ENCODE measurements around the gene DCUN1D2. TPM values are rescaled to one million over a fixed set of nuclear protein-coding genes. Genes with fewer than 3 reads are reported as not detected.
"Not testable (repeated sequence)": the region's sequence is repeated elsewhere in the genome, so short reads cannot be mapped to it uniquely, and the experiment has no call there.

DCUN1D2 gene
- total RNA-seq, 4 donors from 2014 or later: 12.3 to 20.2 (median 17.3) TPM

GRCh38 chr13:113528101-113528812, 37.7 kb upstream of the DCUN1D2 start:
- no peaks in the 10 kb centered on the region for H3K27me3 ChIP-seq
- H3K36me3 ChIP-seq: peaks cover 0 to 85% of the 10 kb centered on the region in 2 donors
- no peaks in the 10 kb centered on the region for H3K9me3 ChIP-seq
- H3K4me1 ChIP-seq: peaks cover 0 to 8% (median 0%) of the 10 kb centered on the region in 3 donors
- TF ChIP-seq POLR2AphosphoS5 (IDR thresholded peaks at IDR 0.05) (no peak), CTCF (IDR thresholded peaks at IDR 0.05) (no peak), POLR2A (IDR thresholded peaks at IDR 0.05) (no peak), EP300 (IDR thresholded peaks at IDR 0.05) (no peak)
- no peak overlapping the region for H3K27ac ChIP-seq
- WGBS, 2 donors (ENCODE audit: low coverage in 1 of 2): 81 to 93% methylated on average over 8 to 14 of the region's 18 CpGs
- no peak for ATAC-seq
- H3K4me3 ChIP-seq: no peak overlapping the region

- WGBS, 2 donors (ENCODE audit: low coverage in 1 of 2): 84 to 88% methylated on average over 9 to 19 of the region's 19 CpGs
- H3K27me3 ChIP-seq: no peaks in the 10 kb centered on the region
- H3K36me3 ChIP-seq: peaks cover 0 to 89% of the 10 kb centered on the region in 2 donors
- no peak overlapping the region for H3K4me3 ChIP-seq
- no peak for TF ChIP-seq EP300 (IDR thresholded peaks at IDR 0.05)
- no peak for TF ChIP-seq CTCF (IDR thresholded peaks at IDR 0.05)
- no peak for TF ChIP-seq POLR2AphosphoS5 (IDR thresholded peaks at IDR 0.05)
- TF ChIP-seq POLR2A (IDR thresholded peaks at IDR 0.05): no peak
- H3K9me3 ChIP-seq: no peaks in the 10 kb centered on the region
- no peak overlapping the region for H3K27ac ChIP-seq
- peaks cover 0 to 6% (median 0%) of the 10 kb centered on the region in 3 donors for H3K4me1 ChIP-seq
- ATAC-seq: no peak
These were observed 36.9 kb upstream of the DCUN1D2 start for GRCh38 chr13:113527272-113527958.

- no peaks in the 10 kb centered on the region for H3K27me3 ChIP-seq
These were observed 36.1 kb upstream of the DCUN1D2 start for GRCh38 chr13:113526466-113527220.

GRCh38 chr13:113522438-113522837, 31.9 kb upstream of the DCUN1D2 start:
- not testable (repeated sequence) for ATAC-seq, H3K27me3 ChIP-seq, H3K4me1 ChIP-seq, H3K4me3 ChIP-seq, H3K27ac ChIP-seq, H3K9me3 ChIP-seq
- peaks cover 0 to 71% of the 10 kb centered on the region in 2 donors for H3K36me3 ChIP-seq
- WGBS, 2 donors (ENCODE audit: low coverage in 1 of 2): 98 to 100% methylated on average over 1 to 7 of the region's 13 CpGs

More at GRCh38 chr13:113526466-113527220, 36.1 kb upstream of the DCUN1D2 start:
- Histone ChIP-seq H3K27ac (no peak overlapping the region), H3K9me3 (no peaks in the 10 kb centered on the region), H3K4me1 (no peaks in the 10 kb centered on the region), H3K4me3 (no peak overlapping the region), H3K36me3 (peaks cover 0 to 89% of the 10 kb centered on the region in 2 donors)
- no peak for ATAC-seq
- no peak for TF ChIP-seq POLR2A (IDR thresholded peaks at IDR 0.05)
- TF ChIP-seq POLR2AphosphoS5 (IDR thresholded peaks at IDR 0.05): no peak
- TF ChIP-seq EP300 (IDR thresholded peaks at IDR 0.05): no peak
- no peak for TF ChIP-seq CTCF (IDR thresholded peaks at IDR 0.05)
- 80 to 90% methylated on average over 10 to 12 of the region's 12 CpGs for WGBS, 2 donors (ENCODE audit: low coverage in 1 of 2)

- ATAC-seq: no peak
- TF ChIP-seq POLR2A (IDR thresholded peaks at IDR 0.05) (no peak), EP300 (IDR thresholded peaks at IDR 0.05) (no peak), CTCF (IDR thresholded peaks at IDR 0.05) (no peak), POLR2AphosphoS5 (IDR thresholded peaks at IDR 0.05) (no peak)
- Histone ChIP-seq H3K27ac (no peak overlapping the region), H3K36me3 (peaks cover 0 to 69% of the 10 kb centered on the region in 2 donors), H3K4me1 (no peaks in the 10 kb centered on the region), H3K9me3 (no peaks in the 10 kb centered on the region), H3K4me3 (no peak overlapping the region), H3K27me3 (no peaks in the 10 kb centered on the region)
- 96 to 97% methylated on average over 13 to 16 of the region's 16 CpGs for WGBS, 2 donors (ENCODE audit: low coverage in 1 of 2)
These were observed 30.1 kb upstream of the DCUN1D2 start for GRCh38 chr13:113520571-113520970.
